ENCODE data around the gene AQP12B.
"Not testable (repeated sequence)": the region's sequence is repeated elsewhere in the genome, so short reads cannot be mapped to it uniquely, and the experiment has no call there.

AQP12B gene

DNA sequence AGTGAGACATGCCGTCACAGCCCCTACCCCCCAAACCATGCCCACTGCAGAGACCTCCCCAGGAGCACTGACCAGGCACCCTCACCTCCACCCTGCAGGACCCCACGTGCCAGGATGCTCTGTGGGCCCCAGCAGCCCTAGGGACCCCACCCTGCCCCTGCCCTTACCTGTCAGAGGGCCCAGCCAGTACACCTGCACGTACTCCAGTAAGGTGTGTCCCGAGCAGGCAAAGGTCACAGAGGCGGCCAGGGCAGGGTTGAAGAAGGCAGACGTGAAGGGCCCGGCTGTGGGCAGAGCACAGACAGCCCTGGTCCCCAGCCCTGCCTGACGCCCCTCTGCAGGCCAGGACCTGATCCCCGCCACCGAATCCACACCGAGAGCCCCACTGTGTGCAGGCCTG lies 2.5 kb downstream of the AQP12B start:
- DNase-seq: not testable (repeated sequence)

DNA sequence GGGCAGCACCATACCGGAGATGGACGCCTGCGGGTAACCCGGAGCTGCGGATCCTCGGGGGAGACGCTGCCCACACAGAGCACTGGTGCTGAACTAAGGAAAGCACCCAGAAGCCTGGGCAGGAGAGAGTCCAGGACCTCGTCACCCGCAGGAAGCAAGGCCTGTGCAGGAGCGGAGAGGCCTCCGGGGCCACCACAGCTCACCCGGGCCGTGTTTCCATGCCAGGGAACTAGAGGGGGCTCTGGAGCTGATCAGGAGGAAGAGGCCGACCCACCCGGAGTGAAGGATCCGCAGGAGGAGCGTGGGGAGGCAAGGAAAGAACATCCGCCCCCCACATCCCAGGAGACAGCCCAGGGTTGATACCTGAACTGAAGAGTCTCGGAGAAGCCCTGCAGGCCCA lies 3.8 kb downstream of the AQP12B start:
- not testable (repeated sequence) for DNase-seq

DNA sequence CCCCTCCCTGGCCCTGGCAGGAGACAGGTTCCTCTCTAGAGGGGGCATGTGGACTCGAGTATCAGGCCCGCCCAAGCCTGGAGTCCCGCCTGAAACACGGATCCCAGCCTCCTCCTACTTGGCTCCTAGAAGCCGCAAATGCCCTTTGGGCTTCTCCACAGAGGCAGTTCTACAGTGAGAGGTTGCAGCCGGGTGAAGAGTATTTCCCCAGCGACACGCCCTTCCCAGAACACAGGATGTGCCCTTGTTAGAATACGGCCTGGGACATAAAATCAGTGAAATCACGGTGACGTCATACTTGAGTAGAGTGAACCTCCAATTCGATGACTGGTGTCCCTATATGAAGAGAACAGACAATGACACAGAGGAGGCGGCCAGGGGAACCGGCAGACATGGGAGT lies 4.6 kb downstream of the AQP12B start:
- not testable (repeated sequence) for DNase-seq

DNA sequence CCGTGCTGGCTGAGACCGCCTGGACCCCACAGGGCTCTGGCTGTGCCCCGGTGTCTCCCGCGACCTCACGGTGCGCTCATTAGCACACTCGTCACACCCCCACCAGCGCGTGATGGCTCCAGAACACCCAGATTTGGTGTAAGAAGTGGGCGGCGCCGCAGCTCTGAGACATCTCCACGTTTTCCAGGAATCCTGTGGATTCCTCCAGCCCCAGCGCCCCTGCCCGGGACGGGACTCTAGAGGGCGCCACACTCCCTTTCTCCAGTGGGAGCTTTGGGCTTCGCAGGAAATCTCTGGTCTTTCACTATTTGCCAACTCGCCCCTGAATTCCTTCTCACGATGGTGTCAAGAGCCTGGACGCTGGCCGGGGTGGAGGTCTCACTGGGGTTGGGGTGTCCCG lies 7.3 kb downstream of the AQP12B start:
- DNase-seq: not testable (repeated sequence)

DNA sequence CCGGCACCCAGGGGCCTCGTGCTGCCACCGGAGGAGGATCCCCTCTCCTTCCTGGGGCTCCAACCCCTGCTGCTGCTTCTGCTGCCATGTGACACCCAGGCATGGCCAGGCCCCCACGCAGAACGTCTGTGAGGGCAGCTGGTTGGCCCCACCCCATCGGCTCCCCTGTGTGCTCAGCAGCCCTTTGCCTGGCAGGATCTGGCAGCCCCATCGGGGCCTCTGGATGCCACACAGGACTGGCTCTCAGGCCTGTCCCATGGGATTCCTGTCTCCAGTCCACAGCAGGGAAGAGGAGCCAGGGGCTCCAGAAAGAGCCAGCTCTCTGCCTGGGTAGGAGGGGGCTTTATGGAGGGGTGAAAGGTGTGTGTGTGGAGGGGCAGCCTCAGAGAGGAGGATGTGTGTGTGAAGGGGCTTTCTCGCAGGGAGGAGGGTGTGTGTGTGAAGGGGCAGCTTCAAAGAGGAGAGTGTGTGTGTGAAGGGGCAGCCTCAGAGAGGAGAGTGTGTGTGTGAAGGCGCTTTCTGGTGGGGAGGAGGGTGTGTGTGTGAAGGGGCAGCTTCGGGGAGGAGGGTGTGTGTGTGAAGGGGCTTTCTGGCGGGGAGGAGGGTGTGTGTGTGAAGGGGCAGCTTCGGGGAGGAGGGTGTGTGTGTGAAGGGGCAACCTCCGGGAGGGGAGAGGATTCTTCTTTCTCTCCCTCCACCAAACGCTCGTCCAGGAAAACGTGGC lies 8.1 kb downstream of the AQP12B start:
- DNase-seq: not testable (repeated sequence)

DNA sequence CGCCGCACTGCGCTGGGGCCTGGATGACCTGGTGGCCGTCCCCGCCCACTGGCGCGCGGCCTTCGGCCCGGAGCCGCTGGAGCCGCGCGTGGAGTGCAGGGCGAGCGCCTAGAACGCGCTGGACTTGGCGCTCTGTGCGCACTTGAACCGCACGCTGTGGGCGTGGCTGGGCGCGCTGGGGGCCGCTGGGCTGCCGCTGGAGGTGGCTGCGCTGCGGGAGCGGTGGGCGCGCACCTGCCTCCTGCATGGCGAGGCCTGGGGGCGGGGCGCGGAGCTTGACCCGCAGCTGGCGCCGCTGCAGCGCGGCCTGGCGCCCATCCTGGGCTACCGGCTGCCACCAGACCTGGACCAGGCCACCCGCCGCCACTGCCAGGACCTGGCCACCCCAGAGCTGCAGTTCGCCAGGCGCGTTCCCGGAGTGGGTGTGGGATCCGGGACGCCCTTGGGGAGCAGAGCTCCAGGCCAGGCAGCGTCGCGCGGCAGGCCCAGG lies 9.9 kb downstream of the AQP12B start:
- DNase-seq: no peak

DNA sequence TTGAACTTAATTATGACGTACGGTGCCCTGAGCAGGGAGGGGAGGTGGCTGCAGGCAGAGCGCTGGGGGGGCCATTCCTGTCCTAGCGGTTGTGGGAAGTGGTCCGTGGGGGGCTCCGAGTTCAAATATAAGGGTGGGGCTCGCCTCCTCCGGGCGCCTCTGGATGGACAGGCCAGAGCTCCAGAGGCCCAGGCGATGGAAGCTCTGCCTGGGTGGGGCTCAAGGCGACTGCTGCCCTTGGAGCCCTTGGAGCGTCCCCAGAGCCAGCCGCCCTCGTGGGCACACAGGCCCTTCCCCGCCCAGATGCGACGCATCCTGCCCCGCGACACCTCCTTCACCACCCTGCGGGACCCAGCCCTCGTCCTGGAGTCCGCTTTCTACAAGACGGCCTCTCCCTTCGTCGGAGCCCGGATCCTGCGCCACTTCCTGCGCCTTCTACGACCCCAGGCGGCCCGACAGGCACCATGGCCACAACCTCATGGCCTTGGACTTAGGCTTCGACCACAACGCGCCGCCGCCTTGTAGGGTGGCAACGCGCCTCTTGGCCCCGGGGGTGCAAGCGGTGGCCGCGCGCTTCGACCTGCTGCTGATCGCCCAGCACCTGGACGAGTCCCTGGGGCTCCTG lies 10.5 kb downstream of the AQP12B start:
- no peak for DNase-seq

DNA sequence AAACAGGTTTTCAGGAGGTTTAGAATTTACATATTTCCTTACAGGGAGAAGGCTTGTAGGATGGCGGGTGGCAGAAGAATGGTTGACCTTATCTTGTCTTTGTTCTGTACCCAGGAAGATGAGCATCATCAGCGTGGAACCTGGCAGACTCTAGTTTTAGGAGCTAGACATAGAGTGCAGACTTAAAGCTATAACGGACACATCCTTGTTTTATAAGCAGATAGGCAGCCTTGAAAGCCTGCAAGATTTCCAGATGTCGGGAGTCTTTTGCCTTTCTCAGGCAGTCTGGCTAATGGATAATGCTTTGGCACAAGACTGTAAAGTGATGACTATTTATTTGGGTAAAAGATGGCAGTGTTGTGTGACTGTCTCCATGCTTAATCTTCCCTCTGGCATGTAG lies 11.7 kb downstream of the AQP12B start:
- DNase-seq: no peak

DNA sequence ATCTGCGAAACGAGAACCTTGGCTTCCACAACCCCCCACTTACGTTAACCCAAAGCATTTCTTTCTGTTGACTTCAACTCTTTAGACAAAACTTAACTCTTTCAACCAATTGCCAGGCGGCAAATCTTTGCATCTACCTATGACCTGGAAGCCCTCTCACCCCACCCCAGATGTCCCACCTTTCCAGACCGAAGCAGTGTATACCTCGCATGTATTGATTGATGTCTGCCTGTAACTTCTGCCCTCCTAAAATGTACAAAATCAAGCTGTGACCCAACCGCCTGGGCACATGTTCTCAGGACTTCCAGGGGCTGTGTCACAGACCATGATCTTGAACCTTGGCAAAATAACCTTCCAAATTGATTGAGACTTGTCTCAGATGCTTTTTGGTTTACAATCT lies 12.3 kb downstream of the AQP12B start:
- no peak for DNase-seq

DNA sequence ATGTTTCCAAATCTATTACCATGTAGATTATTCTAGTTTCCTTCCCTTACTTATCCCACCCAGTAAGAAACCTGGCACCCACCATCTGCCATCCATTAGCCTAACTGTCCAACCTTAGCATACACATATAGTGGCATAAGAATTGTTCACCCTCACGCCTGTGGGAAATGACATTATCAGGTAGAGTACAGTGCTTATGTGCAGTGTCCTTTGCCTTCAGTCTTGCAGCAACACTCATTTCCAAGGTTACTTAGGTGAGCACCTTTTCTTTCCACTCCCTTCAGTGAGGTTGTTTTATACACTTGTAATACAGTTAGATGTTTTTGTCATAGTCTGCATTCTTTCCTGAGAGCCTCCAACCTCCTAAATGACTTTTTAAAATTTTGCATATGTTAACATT lies 18.1 kb downstream of the AQP12B start:
- DNase-seq: no peak

DNA sequence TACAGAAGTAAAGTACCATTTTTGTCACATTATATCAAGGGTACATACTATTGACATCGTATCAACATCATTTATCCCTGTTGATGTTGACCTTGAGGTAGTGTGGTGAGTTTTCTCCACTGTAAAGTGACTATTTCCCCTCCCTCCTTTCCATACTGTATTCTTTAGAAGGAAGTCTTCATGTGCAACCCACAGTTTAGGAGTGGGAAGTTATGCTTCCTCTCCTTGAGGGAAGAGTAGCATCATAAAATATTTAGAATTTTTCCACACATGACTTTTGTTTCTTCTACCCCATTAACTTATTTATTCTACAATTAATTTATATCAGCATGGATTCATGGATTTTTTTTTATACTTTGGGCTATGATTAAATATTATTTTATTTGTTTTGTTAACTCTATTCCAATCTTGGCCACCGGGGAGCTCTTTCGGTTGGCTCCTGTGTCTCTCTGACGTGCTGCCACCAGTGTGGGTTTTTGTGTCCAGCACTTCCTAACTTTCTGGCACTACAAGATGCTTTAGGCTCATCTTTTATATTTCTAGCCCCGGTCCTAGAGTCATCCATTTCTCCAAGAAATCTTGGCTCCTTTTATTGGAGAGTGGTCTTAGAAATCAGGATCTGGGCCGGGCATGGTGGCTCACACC lies 19.0 kb downstream of the AQP12B start:
- DNase-seq: no peak

DNA sequence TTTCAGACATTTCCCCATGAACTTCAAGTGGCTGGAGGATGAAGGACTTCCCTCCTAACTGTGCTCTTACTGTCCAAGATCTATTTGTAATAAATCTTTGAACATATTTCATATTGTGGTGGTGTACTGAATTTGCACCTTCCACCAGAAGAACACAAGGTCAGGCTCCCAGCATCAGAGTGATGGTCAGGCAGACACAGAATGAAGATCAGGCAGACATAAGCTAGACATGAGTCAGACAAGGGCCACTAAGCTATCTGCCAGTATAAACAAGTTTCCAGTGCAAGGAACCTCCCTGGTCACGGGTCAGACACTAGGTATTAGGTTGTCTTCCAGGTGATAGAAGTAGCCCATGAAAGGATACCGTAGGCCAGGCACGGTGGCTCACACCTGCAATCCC lies 20.0 kb downstream of the AQP12B start:
- no peak for DNase-seq

DNA sequence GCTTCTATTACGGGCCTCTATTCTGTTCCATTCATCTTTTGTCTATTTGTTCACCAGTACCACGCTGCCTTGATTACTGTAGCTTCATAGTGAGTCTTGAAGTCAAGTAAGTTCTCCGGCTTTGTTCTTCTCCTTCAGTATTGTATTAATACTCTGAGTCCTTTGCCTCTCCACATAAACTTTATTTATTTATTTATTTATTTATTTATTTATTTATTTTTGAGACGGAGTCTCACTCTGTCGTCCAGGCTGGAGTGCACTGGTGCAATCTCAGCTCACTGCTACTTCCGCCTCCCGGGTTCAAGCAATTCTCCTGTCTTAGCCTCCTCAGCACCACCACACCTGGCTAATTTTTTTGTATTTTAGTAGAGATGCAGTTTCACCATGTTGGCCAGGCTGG lies 22.8 kb downstream of the AQP12B start:
- DNase-seq: not testable (repeated sequence)

DNA sequence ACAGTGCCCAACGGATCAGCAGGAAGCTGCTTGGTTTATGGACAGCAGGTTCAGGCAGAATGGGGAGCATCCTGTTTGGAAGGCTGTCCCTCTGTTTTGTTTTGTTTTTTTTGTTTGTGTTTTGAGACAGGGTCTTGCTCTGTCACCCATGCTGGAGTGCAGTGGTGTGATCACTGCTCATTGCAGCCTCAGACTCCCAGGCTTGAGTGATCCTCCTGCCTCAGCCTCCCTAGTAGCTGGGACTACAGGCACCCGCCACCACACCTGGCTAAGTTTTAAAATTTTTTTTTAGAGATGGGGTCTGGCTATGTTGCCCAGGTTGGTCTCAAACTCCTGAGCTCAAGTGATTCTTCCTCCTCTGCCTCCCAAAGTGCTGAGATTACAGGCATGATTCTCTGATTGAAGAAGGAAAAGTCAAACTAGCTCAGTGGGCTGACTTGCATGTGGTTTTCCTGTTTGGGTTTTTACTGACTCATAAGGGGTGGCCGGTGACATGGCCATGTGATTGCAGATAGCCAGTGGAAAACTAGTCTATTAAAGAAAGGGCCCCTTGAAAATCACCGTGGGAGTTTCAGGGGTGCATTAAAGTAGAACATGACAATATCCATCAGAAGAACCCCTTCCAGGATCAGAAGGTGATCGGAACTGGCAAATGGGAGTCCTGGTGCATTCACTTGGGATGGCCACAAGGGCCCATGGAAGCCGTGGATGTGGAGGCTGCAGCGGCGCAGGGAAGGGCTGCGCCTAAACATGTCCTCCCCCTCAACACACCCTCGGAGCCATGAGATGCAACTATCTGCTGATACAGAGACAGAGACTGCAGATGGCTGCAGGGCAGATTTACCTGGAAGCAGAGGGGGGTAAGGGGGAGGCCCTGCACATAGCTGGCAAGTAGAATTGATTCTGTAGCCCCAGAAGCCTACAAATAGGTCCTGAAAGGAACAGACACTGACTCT lies 26.5 kb downstream of the AQP12B start:
- no peak for DNase-seq

DNA sequence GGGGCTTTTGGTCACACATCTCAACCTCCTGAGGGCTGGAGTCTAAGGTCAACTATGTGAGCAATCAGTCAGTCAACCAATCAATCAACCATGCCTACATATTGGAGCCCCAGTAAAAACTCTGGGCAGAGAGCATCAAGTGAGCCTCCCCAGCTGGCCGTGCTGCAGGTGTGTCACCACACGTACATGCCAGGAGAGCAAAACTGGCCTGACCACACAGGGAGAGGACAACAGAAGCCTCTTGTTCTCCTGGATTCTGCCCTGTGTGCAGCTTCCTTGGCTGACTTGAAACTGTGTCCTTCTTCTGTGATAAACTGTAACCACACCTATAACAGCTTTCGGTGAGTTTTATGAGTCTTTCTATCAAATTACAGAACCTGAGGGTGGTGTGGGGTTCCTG lies 31.5 kb downstream of the AQP12B start:
- DNase-seq: no peak

DNA sequence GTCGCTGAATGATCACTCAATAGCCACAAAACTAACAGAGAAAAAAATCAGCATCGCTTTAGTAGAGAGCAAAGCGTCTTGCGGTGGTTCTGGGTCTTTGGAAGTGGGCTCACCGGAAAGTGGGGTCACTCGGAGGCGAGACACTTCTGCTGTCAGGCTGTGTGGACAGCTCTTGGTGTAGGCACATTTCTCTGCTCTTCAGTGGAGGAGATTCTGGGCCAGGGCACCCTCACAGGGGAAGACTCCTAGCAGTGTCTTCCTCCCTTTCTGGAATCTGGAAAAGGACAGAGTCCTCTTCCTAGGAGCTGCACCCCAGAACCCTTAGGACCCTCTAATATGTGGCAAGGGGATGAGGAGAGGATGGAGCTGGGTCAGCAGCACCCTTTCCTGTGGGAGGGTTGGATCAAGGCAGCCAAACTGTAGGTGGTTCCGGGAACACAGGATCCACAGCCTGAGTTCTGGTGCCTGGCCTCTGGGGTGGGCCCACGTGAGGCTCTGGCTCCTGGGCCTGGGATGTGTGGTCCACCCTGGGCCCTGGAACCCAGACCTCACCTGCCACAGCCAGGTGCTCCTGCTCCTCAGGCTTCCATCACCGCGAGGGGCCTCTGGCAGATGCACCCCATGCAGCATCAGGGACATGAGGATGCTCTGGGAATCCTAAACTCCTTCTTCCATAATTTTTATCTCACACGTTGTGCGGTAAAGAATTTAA lies 32.3 kb downstream of the AQP12B start:
- no peak for DNase-seq

DNA sequence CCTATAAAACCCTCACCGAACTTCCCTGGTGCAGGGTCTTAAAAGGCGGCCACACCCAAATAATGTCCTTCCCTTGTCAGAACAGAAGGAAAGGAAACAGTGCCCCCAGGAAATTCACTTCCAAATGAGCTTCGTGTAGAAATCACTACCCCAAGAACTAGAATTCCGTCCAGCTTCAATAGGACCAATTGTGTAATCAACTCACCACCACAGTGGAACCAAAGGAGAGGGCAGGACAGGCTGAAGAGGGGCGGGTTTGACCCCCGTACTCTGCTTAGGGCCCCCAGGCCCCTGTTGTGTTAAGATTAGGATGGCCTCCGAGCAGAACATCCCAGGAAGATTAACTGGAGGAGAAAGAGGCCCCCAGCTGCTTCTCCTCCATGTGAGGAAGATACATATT lies 33.4 kb downstream of the AQP12B start:
- no peak for DNase-seq

DNA sequence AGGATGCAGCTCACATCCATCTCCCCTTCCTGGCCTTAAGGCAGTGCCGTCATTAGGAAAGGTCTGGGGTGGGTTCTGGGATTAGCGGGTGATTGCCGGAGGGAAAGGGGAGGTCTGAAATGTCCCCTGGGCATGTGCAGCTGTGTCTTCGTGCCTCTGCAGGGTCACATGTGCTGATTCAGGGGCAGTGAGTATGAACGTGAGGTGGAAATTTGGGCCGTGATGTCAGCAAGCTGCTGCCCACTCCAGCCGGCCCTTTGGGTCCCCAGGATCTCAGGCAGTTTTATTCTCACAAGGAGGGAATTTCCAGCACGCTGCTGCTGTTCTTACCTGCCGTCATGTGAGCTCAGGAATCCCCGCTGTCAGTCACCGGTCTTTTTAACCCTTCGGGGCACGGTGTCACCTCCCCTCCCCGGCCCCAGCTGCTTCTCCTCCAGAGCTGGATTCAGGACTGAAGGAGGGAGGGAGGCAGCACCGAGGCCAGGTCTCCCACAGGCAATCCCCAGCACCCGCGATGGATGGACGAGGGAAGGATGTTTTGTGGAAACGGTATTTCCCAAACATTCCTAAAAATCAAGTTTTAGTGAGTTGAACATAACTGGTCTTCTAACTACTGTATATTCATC lies 33.9 kb downstream of the AQP12B start:
- DNase-seq: no peak

DNA sequence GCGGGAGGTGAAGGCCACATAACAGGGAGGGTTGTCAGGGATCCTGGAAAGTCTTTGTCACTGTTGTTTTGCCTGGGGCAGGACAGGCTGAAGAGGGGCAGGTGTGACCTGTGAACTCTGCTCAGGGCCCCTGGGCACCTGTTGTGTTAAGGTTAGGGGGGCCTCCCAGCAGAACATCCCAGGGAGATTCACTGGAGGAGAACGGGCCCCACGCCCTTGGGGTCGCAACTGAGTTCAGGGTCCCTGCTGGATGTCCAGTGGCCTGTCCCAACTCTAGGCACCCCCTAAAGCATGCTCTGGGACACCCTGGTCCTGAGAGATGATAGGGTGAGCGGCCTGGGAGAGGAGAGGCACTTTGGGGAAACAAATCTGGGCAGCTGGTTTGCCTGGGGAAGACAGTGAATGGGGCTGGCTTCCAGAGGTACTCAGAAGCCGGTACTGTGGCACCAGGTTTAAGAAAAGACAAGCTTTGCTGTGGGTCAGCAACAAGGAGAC lies 34.5 kb downstream of the AQP12B start:
- no peak for DNase-seq

DNA sequence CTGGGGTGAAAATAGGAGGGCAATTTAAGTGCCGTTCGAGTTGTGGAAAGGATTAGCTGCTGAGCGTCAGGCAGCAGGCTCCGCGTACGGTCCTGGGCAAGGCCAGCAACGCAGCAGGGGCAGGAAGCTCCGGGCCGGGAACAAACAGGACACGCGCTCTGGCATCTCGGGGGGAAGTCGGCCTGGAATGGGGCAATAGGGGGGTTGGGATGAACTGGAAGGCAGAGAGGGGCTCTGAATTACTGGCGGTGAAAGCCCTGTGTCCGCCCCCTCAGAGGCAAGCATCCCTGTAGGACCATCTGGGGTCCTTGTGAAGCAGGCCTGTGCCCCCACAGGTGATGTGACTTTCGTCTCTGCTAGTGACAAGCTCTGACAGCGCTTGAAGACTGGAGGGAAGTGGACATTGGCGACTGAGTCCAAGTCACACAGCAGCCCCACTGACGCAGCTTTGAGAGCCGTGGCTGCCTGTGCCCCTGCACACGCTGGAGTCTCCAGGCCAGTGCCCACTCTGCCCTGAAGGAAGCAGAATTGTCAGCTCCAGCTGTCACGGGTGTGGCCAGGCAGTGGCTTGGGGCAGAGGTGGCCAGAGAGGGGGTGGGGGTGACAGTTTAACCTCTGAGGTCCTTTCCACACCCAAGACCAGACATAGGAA lies 35.1 kb downstream of the AQP12B start:
- DNase-seq: no peak

DNA sequence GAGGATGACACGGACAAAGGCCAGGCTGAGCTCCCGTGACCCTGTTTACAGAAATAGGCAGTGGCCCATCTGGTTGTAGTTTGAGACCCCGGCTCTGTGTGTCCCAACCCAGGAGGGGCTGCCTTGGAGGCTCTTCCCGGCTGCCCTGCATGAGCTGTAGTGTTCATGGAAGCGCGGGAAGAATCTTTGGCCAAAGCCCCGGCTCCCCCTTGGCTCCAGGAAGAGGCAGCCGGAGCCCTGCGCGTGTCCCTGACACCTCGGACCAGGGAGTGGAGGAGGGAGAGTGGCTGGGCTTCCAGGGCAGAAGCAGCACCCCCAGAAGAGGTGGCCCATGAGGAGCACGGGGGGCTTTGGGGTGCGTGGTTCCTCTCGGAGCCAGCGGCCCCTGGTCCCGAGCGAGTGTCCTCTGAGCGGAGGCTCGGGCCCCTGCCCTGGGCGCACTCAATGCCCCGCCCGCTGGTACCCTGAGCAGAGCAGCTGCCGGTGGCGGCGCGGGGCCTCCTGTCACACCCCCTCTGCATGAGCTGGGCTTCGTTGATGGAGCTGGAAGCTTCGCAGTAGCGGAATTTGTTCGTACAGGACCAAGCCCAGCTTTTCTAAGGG lies 35.7 kb downstream of the AQP12B start:
- no peak for DNase-seq
